AG10803 (cell line): ENCODE data around the gene LMBR1.
"Not testable (repeated sequence)": the region's sequence is repeated elsewhere in the genome, so short reads cannot be mapped to it uniquely, and the experiment has no call there.

Source experiments
- DNase-seq: peaks from one replicate; pipeline ENCODE4 v3.0.0; 2010; ENCODE audit warnings: low read depth
- H3K4me3 ChIP-seq: 2 replicates; pipeline ENCODE4 v1.5.1; 2011; ENCODE audit warnings: mild to moderate bottlenecking, low read length, control low read depth
- TF ChIP-seq, protein P1 (sequence below): conservative IDR thresholded peaks from 2 replicates; pipeline ENCODE4 v1.5.1; 2011; ENCODE audit warnings: mild to moderate bottlenecking, low read length, control low read depth, inconsistent platforms

Gene LMBR1

DNA sequence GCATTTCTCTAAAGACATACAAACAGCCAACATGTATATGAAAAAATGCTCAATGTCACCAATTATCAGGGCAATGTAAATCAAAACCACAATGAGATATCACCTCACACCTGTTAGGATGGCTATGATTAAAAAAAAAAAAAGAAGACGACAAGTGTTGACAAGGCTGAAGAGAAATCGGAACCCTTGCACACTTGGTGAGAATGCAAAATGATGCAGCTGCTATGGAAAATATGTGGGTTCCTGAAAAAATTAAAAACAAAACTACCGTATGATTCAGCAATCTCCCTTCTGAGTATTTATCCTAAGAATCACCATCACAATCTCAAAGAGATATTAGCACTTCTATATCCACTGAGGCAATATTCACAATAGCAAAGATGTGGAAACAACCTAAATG lies 11.3 kb downstream of the LMBR1 start:
- no peak overlapping the region for H3K4me3 ChIP-seq
- no peak for DNase-seq
- TF ChIP-seq, protein P1, sequence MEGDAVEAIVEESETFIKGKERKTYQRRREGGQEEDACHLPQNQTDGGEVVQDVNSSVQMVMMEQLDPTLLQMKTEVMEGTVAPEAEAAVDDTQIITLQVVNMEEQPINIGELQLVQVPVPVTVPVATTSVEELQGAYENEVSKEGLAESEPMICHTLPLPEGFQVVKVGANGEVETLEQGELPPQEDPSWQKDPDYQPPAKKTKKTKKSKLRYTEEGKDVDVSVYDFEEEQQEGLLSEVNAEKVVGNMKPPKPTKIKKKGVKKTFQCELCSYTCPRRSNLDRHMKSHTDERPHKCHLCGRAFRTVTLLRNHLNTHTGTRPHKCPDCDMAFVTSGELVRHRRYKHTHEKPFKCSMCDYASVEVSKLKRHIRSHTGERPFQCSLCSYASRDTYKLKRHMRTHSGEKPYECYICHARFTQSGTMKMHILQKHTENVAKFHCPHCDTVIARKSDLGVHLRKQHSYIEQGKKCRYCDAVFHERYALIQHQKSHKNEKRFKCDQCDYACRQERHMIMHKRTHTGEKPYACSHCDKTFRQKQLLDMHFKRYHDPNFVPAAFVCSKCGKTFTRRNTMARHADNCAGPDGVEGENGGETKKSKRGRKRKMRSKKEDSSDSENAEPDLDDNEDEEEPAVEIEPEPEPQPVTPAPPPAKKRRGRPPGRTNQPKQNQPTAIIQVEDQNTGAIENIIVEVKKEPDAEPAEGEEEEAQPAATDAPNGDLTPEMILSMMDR, result no peak

DNA sequence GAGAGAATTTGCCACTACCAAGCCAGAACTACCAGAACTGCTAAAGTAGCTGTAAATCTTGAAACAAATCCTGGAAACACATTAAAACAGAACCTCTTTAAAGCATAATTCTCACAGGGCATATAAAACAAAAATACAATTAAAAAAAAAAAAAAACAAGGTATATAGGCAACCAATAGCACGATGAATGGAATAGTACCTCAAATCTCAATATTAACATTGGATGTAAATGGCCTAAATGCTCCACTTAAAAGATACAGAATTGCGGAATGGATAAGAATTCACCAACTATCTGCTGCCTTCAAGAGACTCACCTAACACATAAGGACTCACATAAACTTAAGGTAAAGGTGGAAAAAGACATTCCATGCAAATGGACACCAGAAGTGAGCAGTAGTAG lies 17.2 kb downstream of the LMBR1 start:
- no peak overlapping the region for H3K4me3 ChIP-seq
- TF ChIP-seq, protein P1, result no peak

DNA sequence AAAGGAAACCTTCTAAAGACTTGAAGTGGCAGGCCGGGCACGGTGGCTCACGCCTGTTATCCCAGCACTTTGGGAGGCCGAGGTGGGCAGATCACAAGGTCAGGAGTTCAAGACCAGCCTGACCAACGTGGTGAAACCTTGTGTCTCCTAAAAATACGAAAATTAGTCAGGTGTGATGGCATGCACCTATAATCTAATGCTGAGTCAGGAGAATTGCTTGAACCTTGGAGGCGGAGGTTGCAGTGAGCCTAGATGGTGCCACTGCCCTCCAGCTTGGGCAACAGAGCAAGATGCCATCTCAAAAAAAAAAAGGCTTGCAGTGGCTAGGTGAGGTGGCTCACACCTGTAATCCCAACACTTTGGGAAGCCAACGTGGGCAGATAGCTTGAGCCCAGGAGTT lies 24.6 kb downstream of the LMBR1 start:
- not testable (repeated sequence) for DNase-seq, H3K4me3 ChIP-seq

More for the DNA sequence above, 17.2 kb downstream of the LMBR1 start:
- DNase-seq, result no peak

DNA sequence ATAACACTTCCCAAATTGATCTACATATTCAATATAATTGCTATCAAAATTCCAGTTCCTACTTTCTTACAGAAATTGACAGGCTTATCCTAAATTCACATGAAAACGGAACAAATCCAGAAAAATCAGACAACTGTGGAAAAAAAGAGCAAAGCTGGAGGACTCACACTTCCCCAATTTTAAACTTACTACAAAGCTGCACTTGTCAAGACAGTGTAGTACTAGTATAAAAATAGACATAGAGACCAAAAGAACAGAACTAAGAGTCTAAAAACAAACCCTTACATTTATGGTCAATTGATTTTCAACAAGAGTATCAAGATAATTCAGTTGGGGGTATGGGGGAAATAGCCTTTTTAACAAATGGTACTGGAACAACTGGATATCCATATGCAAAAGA lies 27.5 kb downstream of the LMBR1 start:
- no peak overlapping the region for H3K4me3 ChIP-seq
- DNase-seq, result no peak
- TF ChIP-seq, protein P1, result no peak

DNA sequence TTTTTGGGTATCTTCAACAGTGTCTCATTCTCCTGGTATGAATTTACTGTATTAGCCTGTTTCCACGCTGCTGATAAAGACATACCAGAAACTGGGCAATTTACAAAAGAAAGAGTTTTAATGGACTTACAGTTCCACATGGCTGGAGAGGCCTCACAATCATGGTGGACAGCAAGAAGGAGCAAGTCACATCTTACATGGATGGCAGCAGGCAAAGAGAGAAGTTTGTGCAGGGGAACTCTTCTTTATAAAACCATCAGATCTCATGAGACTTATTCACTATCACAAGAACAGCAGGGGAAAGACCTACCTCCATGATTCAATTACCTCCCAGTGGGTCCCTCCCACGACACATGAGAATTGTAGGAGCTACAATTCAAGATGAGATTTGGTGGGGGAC lies 31.0 kb downstream of the LMBR1 start:
- H3K4me3 ChIP-seq, DNase-seq: not testable (repeated sequence)

DNA sequence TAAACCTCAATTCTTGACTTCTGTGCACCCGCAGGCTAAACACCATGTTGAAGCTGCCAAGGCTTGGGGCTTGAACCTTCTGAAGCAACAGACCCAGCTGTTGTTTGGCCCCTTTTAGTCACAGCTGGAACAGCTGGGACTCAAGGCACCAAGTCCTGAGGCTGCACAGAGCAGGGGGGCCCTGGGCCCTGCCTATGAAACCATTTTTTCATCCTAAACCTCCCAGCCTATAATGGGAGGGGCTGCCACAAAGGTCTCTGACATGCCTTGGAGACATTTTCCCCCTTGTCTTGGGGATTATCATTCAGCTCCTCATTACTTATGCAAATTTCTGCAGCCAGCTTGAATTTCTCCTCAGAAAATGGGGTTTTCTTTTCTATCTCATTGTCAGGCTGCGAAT lies 31.8 kb downstream of the LMBR1 start:
- no peak for DNase-seq
- TF ChIP-seq, protein P1, result no peak
- H3K4me3 ChIP-seq, result no peak overlapping the region

DNA sequence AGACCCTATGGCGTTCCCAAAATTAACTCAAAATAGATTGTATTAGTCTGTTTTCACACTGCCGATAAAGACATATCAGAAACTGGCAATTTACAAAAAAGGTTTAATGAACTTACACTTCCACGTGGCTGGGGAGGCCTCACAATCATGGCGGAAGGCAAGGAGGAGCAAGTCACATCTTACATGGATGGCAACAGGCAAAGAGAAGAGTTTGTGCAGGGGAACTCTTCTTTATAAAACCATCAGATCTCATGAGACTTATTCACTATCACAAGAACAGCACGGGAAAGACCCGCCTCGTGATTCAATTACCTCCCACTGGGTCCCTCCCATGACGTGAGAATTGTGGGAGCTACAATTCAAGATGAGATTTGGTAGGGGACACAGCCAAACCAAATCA lies 32.9 kb downstream of the LMBR1 start:
- not testable (repeated sequence) for DNase-seq, H3K4me3 ChIP-seq

DNA sequence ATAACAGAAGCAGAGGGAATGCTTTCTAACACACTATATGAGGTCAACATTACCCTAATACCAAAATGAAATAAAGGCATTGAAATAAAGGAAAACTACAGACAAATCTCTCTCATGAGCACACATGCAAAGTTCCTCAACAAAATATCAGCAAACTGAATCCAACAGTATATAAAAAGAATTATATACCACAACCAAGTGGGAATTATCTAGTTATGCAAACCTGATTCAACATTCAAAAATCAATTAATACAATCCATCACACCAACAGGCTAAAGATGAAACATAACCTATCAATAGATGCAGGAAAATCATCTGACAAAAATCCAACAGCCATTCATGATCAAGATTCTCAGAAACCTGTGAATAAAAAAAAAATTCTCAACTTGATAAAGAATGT lies 34.5 kb downstream of the LMBR1 start:
- no peak for DNase-seq
- H3K4me3 ChIP-seq, result no peak overlapping the region
- TF ChIP-seq, protein P1, result no peak

DNA sequence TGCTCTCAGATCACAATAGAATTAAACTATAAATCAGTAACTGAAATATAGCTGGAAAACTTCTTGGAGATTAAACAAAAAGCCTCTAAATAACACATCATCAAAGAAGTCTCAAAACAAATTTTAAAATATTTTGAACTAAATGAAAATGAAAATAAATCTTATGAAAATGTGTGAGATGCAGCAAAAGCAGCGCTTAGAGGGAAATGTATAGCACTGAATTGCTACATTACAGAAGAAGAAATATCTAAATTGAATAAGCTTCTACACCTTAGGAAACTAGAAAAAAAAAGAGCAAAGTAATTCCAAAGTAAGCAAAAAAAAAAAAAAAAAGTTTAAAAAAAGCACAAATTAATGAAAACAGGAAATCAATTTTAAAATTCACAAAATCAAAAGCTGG lies 35.2 kb downstream of the LMBR1 start:
- TF ChIP-seq, protein P1, result no peak
- no peak for DNase-seq
- no peak overlapping the region for H3K4me3 ChIP-seq
